ENCODE data around the gene GABRA5. TPM values are rescaled to one million over a fixed set of nuclear protein-coding genes. Genes with fewer than 3 reads are reported as not detected.

GABRA5 gene
- total and polyA plus RNA-seq, 2 of the 4 experiments (the other 2 are of a cell fraction), result 4.0 to 7.3 TPM

DNA sequence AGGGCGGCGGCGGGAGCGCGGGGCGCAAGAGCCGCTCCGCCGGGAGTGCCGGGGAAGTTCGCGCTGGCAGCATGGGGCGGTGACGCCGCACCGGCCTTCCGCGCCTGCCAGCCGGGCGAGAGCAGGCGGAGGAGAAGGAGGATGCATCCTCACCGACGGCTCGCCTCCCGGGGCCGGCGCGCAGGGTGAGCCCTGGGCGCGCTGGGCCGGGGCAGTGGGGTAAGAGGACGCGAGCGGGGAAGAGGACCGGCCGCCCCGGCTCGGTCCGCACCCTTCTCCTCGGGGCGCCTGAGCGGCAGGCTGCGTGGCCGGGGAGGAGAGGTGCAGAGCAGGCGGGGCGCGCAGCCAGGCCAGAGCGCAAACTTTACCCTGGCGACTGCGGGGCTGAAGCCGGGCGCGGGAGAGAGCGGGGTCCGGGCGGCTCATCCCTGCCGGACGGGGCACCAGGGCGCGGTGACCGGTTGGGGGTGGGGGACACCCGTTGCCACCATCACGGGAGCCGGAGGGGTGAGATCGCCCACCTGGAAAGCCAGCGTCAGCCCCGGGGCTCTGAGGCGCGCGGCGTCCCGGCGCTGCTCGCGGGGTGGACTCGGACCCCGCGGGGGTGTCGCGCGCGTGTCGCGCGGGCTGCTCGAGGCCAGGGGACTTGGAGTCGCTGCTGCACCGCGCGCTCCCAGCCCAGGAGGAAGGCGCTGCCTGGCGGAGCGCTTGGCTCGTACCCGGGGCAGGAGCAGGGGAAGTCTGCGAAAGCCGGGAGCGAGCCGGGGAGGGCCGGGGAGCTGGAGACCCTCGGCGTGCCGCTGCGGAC is 542 bp downstream of the GABRA5 start (continued):
- no peak for TF ChIP-seq RFX5 (IDR thresholded peaks at IDR 0.05; ENCODE audit: low read depth, low read length)

GRCh38 chr15:26868029-26868685 is 1.3 kb downstream of the GABRA5 start:
- CTCF ChIA-PET, result no interaction called here
- in situ Hi-C loops (cut with MboI; ENCODE audit: low sequenced_read_pairs), result loop anchor here (10.0 kb wide), 1 partner anchor 1353 kb away; no protein-coding TSS in a partner anchor
- TF ChIP-seq SMC3 (IDR thresholded peaks at IDR 0.05; ENCODE audit: low read depth, low read length) (no peak), MAFK (IDR thresholded peaks at IDR 0.05; ENCODE audit: low read depth, low read length) (no peak), NFE2L2 (IDR thresholded peaks at IDR 0.05; ENCODE audit: low read depth, low read length) (no peak), MAZ (IDR thresholded peaks at IDR 0.05; ENCODE audit: borderline replicate concordance, low read depth, low read length) (no peak), MXI1 (IDR thresholded peaks at IDR 0.05; ENCODE audit: borderline replicate concordance, low read depth, low read length) (no peak), CEBPB (IDR thresholded peaks at IDR 0.05; ENCODE audit: low read depth, low read length) (no peak), CHD1 (IDR thresholded peaks at IDR 0.05; ENCODE audit: low read depth, low read length) (no peak), RCOR1 (IDR thresholded peaks at IDR 0.05; ENCODE audit: insufficient replicate concordance, low read length) (no peak)
- TF ChIP-seq, protein P1, sequence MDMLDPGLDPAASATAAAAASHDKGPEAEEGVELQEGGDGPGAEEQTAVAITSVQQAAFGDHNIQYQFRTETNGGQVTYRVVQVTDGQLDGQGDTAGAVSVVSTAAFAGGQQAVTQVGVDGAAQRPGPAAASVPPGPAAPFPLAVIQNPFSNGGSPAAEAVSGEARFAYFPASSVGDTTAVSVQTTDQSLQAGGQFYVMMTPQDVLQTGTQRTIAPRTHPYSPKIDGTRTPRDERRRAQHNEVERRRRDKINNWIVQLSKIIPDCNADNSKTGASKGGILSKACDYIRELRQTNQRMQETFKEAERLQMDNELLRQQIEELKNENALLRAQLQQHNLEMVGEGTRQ (IDR thresholded peaks at IDR 0.05; ENCODE audit: low read depth, low read length), result no peak
- TF ChIP-seq, protein P2, sequence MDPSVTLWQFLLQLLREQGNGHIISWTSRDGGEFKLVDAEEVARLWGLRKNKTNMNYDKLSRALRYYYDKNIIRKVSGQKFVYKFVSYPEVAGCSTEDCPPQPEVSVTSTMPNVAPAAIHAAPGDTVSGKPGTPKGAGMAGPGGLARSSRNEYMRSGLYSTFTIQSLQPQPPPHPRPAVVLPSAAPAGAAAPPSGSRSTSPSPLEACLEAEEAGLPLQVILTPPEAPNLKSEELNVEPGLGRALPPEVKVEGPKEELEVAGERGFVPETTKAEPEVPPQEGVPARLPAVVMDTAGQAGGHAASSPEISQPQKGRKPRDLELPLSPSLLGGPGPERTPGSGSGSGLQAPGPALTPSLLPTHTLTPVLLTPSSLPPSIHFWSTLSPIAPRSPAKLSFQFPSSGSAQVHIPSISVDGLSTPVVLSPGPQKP (IDR thresholded peaks at IDR 0.05; ENCODE audit: borderline replicate concordance, low read depth, low read length), result no peak

More at GRCh38 chr15:26868029-26868685, 1.3 kb downstream of the GABRA5 start:
- no TSS peak for BruUV-seq (replicated peaks)
- Histone ChIP-seq H4K5ac (ENCODE audit: low read depth, low read length) (no peak overlapping the region), H2BK20ac (ENCODE audit: low read depth, low read length) (no peak overlapping the region), H2BK15ac (ENCODE audit: low read depth, low read length) (no peak overlapping the region), H4K8ac (ENCODE audit: low read depth in 2 of 2, low read length in 2 of 2) (no peak overlapping the region), H2AK5ac (ENCODE audit: low read depth, low read length) (no peak overlapping the region), H3K23ac (ENCODE audit: low read depth, low read length) (no peak overlapping the region), H4K20me1 (ENCODE audit: insufficient read depth, low read length) (no peaks in the 10 kb centered on the region), H2BK5ac (ENCODE audit: low read depth, low read length, poor library complexity, severe bottlenecking) (no peak overlapping the region), H3K27ac (ENCODE audit: insufficient read depth, low read length) (no peak overlapping the region), H3K4me2 (ENCODE audit: low read depth, low read length) (no peak overlapping the region), H3K4me1 (ENCODE audit: control insufficient read depth, insufficient read depth, low read length) (no peaks in the 10 kb centered on the region), H3K9me1 (ENCODE audit: insufficient read depth, low read length) (no peaks in the 10 kb centered on the region), H4K91ac (ENCODE audit: insufficient read depth, low read depth, low read length) (no peak overlapping the region), H2AK9ac (replicated peaks; ENCODE audit: low read depth, low read length, poor library complexity) (no peak overlapping the region), H3K79me1 (ENCODE audit: low read depth in 1 of 2, low read length in 2 of 2) (no peaks in the 10 kb centered on the region), H3K14ac (replicated peaks; ENCODE audit: low read depth, low read length) (no peak overlapping the region), H3K9ac (ENCODE audit: low read depth, low read length) (no peak overlapping the region), H3K18ac (ENCODE audit: low read depth, low read length) (no peak overlapping the region), H2AFZ (replicated peaks; ENCODE audit: low read length, poor library complexity) (no peak overlapping the region), H3K4ac (ENCODE audit: low read depth, low read length) (no peak overlapping the region), H3K4me3 (ENCODE audit: insufficient read depth, low read depth, low read length) (no peak overlapping the region), H2BK120ac (ENCODE audit: low read depth, low read length) (no peak overlapping the region), H3K36me3 (ENCODE audit: control insufficient read depth, insufficient read depth, low read length) (no peaks in the 10 kb centered on the region), H3K9me3 (ENCODE audit: control insufficient read depth, insufficient read depth, low read length) (no peaks in the 10 kb centered on the region), H3K56ac (ENCODE audit: extremely low read depth, insufficient read depth, low read length) (no peak overlapping the region), H3K27me3 (ENCODE audit: control insufficient read depth, insufficient read depth, low read length) (peaks cover 16% of the 10 kb centered on the region)
- ATAC-seq (ENCODE audit: low read depth) (no peak), DNase-seq (no peak)
- intact Hi-C loops (cut with micrococcal nuclease), result loop anchor here (10.0 kb wide), 1 partner anchor 1733 kb away; no protein-coding TSS in a partner anchor
- POLR2A ChIA-PET (ENCODE audit: unreplicated experiment), result no interaction called here
- dilution Hi-C loops (cut with HindIII; ENCODE audit: low sequenced_read_pairs, unreplicated experiment), result no loop called here
- WGBS, 2 experiments (ENCODE audit: extremely low coverage in 2 of 2, insufficient read length in 1 of 2), result 18% methylated on average over 17 of the region's 46 CpGs; no CpG with 5 or more reads in 1 of the 2 experiments

Data from IMR-90 (cell line).